Sciatic nerve (tissue), 2 donors: ENCODE data around the gene NKX3-2. TPM values are rescaled to one million over a fixed set of nuclear protein-coding genes. Genes with fewer than 3 reads are reported as not detected.

Experiments
- ATAC-seq: fragments of 200-7000 bp; cut with Tn5 transposase; one replicate; pipeline ENCODE4 v1.9.1; 2020; ENCODE audit warnings: mild to moderate bottlenecking, moderate library complexity
- DNase-seq: peaks from one replicate; pipeline ENCODE4 v3.0.0-alpha.2; 2020; ENCODE audit warnings: low spot score
- intact Hi-C: fragments of 100-400 bp; cut with DNase I; formaldehyde crosslinking; loops from one replicate; pipeline ENCODE4 v1.14.2; 2022
- total RNA-seq: library from RNA; stranded (reverse); fragmentation: NEBNext Ultra II Directional; extraction: Animal tissue kit (Norgen Biotek cat#: 25700); gene quantifications from one replicate; pipeline ENCODE4 v1.2.1, GENCODE V29; 2021
- donor health status: DM: no; HTN: no; CAD: no.
- donor health status: DM: no; HTN: no; CAD: no.

The NKX3-2 gene
- total RNA-seq, 1 donor from 2014 or later, result not detected

DNA sequence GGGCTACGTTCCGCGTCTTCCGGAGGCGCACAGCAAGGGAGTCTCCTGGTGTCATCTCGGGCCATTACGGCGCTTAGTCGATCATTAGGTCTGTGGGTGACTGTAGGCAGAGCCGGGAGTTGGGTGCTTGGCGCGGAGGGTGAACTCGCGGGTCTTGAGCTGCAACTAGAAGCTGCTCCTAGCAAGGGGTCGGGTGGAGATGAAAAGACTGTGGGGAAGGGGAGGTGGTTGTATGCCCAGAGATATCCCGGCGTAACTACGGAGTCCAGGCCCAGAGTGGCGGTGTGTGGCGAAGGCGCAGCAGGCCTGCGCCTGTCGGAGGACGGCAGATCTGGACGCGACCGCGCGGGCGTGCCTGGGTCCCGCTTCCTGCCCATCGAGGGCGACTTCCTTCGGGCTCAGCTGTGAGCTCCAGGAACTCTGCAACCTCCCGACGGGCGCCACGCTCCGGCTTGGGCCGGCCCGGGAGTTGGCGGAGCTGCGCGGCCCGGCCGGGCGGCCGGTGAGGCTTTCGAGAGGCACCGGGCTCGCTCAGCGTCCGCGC lies 2.7 kb upstream of the NKX3-2 start:
- DNase-seq (no peak), ATAC-seq (no peak)
- intact Hi-C loops, result loop anchor here (10.0 kb wide), 1 partner anchor 692 kb away; no protein-coding TSS in a partner anchor

DNA sequence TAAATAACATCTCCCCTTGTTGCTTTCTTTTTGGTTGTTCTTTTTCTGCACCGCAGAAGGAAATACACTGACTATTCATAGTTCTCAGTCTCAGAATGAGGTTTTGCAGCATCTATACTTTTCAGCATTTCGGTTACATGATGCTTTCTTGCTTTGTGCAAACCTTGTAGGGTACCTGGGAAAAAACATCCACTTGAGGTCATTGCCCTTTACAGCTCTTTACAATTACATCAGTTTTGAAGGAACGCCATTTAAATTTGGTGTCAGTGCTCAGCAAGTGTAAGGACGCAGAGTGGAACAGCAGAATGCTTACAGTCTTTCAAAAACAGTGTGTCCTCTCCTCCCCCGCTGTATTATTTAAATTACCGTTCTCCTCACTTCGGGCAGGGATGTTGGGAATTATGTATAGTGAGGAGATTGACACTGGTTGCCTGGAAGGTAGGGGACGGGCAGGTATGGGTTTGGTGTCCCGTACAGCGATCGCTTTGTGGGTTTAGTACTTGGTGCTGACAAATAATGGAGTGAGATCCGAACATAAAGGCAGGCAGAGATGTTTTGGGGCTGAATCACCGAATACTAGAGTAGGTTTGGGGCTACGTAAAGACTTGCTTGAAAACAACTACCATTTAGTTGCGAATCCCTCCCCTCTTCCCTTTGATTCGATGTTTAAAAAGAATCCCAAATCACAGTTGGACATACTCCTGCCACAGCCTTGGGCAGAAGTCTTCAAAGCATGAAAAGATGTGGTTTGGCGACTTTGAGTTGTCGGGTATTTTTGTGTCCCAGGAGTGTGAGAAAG lies 2.0 kb upstream of the NKX3-2 start:
- DNase-seq (no peak), ATAC-seq (no peak)
- intact Hi-C loops, result loop anchor here (10.0 kb wide), 1 partner anchor 692 kb away; no protein-coding TSS in a partner anchor

DNA sequence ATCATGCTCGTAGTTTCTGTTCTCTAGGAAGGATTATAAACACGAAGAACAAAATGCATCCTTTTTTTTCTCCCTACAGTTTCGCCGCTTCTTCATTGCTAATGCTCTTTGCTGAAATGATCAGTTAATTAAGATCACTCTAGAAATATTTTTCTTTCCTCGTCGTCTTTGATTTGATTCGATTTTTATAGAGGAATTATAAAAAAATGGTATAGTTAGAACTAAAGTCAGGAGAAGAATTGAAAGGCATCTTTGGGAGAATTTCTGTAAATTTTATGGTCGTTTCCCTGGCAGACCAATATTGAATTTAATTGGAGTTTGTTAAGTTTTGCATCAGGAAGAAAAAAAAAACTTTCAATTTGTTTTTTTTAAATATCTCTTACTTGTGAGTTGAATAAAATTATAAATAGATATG lies 1.1 kb upstream of the NKX3-2 start:
- intact Hi-C loops, result loop anchor here (10.0 kb wide), 1 partner anchor 691 kb away; no protein-coding TSS in a partner anchor
- ATAC-seq, result no peak
- DNase-seq, result no peak

DNA sequence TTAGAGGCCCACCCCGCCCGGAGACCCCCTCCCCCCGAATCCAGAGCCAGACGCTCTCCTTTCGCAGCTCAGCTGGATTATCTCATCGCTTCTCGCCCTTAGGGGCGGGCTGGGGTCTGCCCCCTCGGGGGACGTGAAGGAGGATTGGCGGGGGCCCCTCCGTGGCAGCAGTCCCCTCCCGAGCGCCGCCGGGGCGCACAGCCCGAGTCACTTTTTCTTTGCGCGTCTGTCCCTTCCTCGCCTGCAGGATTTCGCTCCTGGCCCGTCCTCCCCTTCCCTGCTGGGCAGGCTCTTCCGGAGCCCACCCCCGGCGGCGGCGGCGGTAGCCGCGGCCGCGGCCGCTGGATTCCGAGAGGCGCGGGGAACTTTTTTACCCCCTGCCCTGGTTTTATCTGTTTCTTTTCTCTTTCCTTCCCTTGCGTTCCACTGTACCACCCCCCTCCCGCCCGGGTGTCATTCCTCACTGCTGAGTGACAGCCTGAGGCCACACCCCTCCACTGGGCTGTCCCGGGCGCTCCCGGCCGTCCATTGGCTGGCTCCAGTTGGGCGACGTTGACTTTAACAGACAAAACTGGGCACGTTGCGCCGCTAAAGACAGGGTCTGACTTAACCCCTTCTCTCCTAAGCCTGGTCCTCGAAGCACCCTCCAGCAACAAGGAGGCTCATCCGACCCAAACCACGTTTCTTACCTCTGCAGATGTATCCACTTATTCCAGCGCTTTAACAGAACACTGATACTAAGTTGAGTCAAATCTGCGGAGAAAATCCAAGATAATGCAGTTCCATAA lies 492 bp upstream of the NKX3-2 start:
- ATAC-seq, result peak; percentile 69
- DNase-seq, result no peak
- intact Hi-C loops, result loop anchor here (10.0 kb wide), 1 partner anchor 690 kb away; no protein-coding TSS in a partner anchor

DNA sequence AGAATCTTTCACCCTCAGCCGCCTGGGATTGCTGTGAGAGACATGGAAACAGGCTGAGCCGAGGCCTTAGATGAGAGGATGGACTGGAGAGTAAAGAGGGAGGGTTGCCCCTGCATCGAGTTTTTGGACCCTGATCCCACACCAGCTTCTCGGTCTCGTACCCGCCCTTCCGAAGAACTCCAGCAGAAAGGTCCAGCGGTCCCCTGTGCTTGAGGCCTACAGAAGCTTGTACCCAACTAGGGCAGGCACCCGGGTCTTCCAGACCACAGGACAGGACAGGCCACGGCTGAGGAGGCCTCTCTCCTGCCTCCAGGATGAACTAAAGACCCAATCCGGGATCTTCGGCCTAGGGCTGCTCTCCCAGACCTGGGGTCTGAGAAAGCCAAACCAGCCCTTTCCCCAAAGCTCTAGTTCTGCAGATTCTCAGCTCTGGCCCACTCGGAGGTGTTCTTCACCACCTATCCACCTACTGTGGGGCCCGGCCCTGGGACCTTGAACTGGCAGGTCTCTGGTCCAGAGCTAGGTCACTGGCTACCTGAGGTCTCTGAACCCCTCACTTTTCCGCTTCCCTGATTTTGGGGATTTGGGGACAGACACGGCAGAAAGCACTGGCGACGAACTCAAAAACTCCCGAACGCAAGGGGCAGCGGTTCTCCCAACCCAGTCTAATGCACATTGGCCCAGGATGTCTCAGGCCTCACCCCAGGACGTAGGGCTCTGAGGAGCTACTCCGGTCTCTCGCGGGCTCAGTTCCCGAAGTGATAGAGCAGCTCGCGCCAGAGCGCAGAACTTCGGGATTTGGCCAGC lies 1.1 kb downstream of the NKX3-2 start:
- DNase-seq (no peak), ATAC-seq (peak; percentile 11)
- intact Hi-C loops, result loop anchor here (10.0 kb wide), 1 partner anchor 688 kb away; no protein-coding TSS in a partner anchor

DNA sequence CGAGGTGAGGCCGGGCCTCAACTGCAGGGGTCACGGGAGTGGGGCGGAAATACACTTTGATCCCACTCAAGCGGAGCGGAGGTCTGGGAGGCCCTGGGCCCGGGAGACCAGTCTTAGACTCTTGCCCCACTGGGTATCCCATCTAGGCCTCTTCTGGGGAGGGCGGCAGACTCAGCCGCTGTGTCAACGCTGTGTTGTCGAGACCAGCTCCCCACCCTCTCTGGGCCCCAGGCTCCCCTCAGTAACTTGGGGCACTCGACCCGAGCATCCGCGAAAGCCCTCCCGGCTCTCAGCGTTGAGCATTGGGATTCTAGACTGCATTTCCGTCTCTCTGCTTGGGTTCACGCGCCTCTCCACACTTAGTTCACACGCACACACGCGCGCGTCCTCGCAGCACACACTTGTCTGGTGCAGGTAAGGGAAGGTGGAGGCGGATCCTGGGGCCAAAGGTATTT lies 1.7 kb downstream of the NKX3-2 start:
- intact Hi-C loops, result loop anchor here (10.0 kb wide), 1 partner anchor 688 kb away; no protein-coding TSS in a partner anchor
- ATAC-seq (no peak), DNase-seq (no peak)

DNA sequence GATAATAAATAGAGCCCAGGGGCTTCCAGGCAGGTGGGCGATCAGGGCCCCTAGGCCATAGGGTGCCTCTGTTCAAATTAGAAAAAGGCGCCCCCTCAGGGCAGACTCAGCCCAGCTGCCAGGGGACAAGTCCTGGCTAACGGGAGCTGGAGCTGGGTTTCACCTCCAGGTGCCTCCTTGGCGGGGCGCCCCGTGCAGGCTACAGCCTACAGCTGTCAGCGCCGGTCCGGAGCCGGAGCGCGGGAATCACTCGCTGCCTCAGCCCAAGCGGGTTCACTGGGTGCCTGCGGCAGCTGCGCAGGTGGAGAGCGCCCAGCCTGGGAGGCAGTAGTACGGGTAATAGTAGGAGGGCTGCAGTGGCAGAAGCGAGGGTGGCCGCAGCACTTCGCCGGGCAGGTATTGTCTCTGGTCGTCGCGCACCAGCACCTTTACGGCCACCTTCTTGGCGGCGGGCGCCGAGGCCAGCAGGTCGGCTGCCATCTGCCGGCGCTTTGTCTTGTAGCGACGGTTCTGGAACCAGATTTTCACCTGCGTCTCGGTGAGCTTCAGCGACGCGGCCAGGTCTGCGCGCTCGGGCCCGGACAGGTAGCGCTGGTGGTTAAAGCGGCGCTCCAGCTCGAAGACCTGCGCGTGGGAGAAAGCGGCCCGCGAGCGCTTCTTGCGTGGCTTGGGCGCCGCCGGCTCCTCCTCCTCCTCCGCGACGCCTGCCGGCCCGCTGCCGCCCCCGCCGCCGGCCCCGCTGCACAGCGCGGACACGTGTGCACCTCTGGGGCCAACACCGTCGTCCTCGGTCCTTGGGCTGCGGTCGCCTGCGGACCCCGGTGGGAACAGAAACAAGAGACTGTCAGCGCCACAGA lies 2.4 kb downstream of the NKX3-2 start:
- DNase-seq (no peak), ATAC-seq (no peak)
- intact Hi-C loops, result loop anchor here (10.0 kb wide), 1 partner anchor 687 kb away; no protein-coding TSS in a partner anchor

DNA sequence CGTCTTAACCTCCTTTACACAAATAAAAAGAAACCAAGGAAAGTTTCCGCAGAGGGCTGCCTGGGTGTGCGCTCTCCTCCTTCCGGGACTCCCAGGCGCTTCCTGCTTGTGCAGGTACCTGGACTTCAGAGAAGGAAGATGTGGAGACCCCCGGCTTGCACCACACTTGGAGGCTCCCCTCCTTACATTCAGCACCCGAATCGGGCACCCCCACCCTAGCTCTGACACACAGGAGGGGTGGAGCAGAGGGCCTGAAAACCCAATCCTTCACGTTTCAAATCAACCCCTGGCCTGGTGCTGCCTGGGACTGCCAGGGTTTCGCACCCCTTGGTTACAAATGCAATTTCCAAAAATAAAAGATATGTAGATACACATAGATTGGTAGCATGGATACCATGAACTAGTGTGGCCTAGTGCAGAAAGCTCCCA lies 3.1 kb downstream of the NKX3-2 start:
- intact Hi-C loops, result loop anchor here (10.0 kb wide), 1 partner anchor 686 kb away; no protein-coding TSS in a partner anchor
- ATAC-seq (no peak), DNase-seq (no peak)

DNA sequence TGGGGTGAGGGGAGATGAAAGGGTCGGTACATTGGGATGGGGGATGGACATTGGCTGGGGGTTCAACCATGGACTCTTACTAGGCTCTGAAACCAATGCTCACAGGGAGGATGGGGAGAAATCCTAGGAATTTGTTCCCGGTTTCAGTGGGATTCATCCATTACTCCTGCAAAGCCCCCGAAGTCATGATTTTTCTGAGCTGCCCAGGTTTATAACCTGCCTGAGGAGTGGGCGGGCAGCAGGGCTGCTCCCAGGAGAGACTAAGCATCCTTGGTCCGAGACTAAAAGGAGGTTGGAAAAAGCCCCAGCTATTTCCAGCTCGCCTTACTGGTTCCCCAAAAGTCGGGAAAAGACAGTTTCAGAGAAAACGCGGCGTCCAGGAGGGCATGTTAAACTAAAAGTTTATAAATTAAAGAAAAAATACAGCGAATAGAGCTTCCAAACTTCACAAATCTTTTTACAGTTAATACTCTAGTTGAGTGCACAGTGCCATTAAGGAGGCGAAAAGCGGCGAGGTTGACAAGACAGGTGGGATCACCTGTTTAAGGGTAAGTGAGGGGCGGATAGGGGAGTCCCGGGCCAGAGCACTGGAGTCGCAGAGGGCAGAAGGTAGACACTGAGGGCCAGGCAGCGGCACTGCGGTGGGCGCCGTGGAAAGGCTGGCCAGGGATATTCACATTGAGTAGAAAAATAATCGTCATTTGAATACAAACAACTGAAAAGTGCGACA lies 3.7 kb downstream of the NKX3-2 start:
- ATAC-seq, result no peak
- intact Hi-C loops, result loop anchor here (10.0 kb wide), 1 partner anchor 686 kb away; no protein-coding TSS in a partner anchor

DNA sequence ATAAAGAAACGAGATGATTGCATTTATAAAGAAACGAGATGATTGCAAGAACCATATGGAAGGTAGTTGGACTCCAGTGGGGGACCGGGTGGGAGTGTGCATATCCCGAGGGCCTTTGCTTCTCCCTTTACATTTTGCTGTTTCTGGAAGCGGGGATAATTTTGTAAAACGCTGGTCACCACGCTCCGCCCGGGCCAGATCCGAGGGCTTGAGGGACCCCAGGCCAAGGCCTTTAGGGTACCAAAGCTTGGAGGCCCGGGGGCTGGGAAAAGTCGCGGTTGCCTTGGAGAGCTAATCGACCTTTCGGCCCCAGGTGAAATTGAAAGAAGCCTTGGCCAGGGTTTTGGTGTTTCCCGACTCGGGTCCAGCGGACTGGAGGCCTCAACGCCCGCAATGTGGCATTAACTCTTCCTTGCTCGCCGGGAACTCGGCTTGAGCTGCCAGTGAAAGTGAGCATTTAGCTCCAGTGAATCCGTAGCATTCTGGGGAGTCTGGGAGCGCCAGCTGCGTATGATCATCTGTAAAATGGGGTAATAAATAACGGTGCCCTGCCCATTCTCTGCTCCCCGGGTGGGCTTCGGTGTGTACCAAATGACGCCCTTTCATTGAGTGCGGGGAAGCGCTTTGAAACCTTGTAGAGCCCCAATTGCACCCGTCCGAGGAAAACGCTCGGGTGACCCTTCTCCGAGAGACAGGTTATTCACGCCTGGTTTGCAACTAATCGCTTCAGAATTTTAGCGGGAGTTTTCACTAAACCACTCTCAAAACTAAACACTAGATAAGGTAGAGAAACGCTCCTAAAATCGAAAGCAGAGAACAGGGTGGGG lies 4.5 kb downstream of the NKX3-2 start:
- no peak for DNase-seq
- ATAC-seq, result no peak
- intact Hi-C loops, result loop anchor here (10.0 kb wide), 1 partner anchor 685 kb away; no protein-coding TSS in a partner anchor

More for the DNA sequence above, 3.7 kb downstream of the NKX3-2 start:
- DNase-seq, result no peak

DNA sequence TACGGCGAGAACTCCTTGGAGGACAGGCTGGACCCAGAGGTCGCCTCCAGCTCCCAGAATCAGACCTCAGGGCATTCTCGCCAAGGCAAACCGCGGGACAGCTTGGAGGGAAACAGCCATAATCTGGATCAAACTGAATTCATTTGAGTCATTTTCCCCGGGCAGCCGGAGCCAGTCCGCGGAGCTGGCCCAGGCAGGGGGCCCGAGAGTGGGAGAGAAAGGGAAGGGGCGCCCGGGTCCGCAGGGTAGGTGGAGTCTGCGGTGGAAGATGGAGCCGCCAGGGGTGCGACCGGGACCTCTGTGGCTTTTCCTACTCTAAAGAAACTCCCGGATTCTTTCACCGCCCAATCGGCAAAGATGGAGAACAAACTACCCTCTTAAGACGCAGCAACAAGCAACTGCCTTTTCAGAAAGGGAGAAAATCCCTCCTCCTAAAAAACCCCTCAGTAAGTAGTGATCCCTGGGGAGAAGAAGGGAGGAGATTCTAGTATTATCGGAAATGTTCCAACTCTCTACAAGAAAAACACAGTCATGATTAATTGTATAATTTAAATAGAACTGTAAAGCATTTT lies 5.2 kb downstream of the NKX3-2 start:
- ATAC-seq (no peak), DNase-seq (peak; percentile 47)
- intact Hi-C loops, result no loop called here

DNA sequence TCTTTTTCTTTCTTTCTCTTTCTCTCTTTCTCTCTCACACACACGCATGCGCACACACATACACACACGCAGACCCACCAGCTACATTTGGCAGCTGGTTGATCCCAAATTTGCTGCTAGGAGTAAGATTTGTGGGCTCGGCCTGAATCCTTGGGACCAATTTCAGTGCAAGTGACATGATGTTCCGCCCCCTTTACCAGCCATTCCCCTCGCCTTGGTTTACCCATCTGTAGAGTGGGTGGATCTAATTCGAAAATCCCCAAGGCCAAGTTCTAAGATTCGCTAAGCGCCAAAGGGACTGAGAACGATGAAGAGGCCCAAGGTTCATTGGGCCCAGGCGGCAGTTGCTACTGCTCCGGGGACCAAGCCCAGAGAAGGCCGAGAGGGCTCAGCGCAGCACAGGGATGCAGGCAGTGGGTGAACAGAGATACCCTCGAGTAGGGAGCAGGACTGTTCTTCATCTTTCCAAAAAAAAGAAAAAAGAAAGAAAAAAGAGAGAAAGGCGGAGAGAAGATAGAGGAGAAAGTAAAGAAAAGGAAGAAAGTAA lies 5.8 kb downstream of the NKX3-2 start:
- ATAC-seq (no peak), DNase-seq (no peak)
- intact Hi-C loops, result no loop called here

DNA sequence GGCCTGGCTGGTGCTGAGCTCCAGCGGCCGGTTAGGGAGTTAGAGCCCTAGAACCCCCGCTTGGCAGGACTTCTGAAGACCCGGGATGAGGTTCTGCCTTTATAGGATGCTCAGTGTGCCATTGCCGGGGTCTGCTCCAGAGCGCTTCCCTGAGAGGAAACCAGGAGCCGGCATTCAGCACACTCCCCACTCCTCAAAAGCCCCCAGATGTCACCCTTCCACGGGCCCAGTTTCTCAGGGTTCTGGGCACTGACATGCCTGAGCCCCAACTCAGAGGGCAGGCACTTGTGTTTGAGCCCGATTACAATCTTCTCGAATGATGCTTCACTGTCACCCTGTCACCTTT lies 6.5 kb downstream of the NKX3-2 start:
- DNase-seq, result no peak
- no peak for ATAC-seq
- intact Hi-C loops, result no loop called here

DNA sequence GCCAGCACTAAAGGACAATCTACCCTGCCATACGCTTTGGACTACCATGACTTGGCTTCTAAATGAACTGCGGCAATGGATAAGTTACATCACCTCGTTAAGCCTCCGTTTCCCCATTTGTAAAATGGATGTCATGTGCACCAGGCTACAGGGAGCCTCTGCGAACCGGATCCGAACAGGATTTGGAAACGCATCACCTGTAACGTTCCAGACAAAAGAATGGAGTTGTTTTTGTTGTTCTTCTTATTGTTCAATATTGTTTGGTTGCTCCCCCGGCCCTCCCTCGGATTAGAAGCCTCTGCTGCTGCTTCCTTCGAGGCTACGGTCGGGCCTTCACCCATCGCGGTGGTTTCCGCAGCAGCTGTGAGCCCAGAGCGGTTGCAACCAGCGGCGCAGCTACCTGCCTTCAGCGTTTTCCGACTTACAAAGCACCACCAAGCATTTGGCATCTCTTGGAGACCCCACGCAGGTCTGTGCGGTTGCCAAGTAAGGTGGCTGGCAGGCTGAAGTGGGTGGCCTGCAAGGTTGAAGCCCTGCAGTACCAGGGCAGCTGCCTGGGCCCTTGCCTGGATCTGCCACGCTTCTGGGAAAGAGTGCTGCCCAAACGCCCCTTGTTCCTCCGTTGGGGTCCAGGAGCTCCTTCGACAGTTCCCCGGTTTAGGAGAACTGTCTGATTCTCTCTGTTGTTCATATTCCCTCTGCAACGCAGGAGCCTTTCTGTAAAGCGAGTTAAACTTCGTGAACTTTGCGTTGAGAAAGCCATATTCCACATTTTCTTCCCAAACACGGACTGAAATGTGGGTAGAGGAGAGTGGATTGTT lies 7.1 kb downstream of the NKX3-2 start:
- DNase-seq, result no peak
- intact Hi-C loops, result no loop called here
- no peak for ATAC-seq

DNA sequence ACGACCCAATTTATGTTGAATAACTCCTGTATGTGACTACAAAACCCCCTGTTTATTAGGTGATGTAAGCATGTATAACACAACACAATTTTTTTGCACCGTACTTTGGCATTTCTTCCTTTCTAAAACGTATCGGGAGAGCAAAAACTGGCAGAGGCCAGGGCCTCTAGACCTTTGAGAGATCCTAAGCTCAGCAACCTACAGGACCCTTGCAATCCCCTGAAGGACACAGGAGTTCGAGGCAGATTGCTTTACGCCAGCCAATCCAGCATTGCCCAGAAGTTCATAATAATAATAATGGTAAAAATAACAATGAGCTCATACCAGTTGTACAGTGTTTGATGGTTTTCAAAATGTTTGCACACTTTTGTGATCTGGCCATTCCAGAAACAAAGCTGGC lies 7.7 kb downstream of the NKX3-2 start:
- ATAC-seq, result no peak
- intact Hi-C loops, result no loop called here
- no peak for DNase-seq
